ENCODE results near the gene BMP8B. TPM values are rescaled to one million over a fixed set of nuclear protein-coding genes. Genes with fewer than 3 reads are reported as not detected.
"Not testable (repeated sequence)": the region's sequence is repeated elsewhere in the genome, so short reads cannot be mapped to it uniquely, and the experiment has no call there.

The BMP8B gene
- polyA plus RNA-seq, 1 of the 3 experiments (the other 2 are of a cell fraction): 0.07 TPM

DNA sequence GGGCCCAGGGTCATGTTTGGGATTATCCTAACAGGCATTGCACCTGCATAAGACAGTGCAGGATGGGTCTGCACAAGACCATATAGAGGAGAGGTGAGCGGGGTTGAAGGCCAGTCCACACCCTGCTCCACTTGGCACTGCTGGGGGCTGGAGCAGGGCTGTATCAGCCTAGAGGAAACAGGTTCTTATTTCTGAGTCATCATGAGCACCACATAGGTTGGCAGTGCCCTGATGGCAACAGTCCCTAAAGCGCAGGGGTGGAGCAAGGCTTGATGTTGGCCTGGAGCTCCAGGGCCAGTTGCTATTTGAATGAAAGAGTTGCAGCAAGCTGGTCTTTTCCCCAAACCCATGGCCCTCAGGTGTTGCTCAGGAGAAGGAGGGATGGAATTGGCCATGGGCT is 29.8 kb upstream of the BMP8B start:
- TF ChIP-seq SMC3 (IDR thresholded peaks at IDR 0.05; ENCODE audit: low read depth, low read length): no peak
- TF ChIP-seq NRF1 (IDR thresholded peaks at IDR 0.05; ENCODE audit: low read depth, low read length): no peak
- no peak for TF ChIP-seq USF1 (IDR thresholded peaks at IDR 0.05; ENCODE audit: borderline replicate concordance, low read depth)
- no peak for TF ChIP-seq RAD21 (IDR thresholded peaks at IDR 0.05; ENCODE audit: low read length)
- TF ChIP-seq POLR2AphosphoS5 (IDR thresholded peaks at IDR 0.05; ENCODE audit: low read depth, low read length): no peak
- TF ChIP-seq MXI1 (IDR thresholded peaks at IDR 0.05; ENCODE audit: low read depth, low read length): no peak
- no peak for TF ChIP-seq NFIC (IDR thresholded peaks at IDR 0.05; ENCODE audit: borderline replicate concordance)
- TF ChIP-seq FOXM1 (IDR thresholded peaks at IDR 0.05; ENCODE audit: low read depth): no peak
- TF ChIP-seq FOXJ3 (CRISPR knock-in tag; IDR thresholded peaks at IDR 0.05): no peak
- TF ChIP-seq IRF3 (IDR thresholded peaks at IDR 0.05; ENCODE audit: low read depth, low read length): no peak
- no peak for TF ChIP-seq RFX5 (IDR thresholded peaks at IDR 0.05; ENCODE audit: low read length)
- no peak for TF ChIP-seq SIN3A (IDR thresholded peaks at IDR 0.05; ENCODE audit: borderline replicate concordance, low read depth, low read length)
- TF ChIP-seq USF2 (IDR thresholded peaks at IDR 0.05; ENCODE audit: borderline replicate concordance, low read depth, low read length): no peak
- TF ChIP-seq, protein P1, sequence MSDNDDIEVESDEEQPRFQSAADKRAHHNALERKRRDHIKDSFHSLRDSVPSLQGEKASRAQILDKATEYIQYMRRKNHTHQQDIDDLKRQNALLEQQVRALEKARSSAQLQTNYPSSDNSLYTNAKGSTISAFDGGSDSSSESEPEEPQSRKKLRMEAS (IDR thresholded peaks at IDR 0.05; ENCODE audit: low read depth): no peak
- TF ChIP-seq TCF12 (IDR thresholded peaks at IDR 0.05): no peak
- TF ChIP-seq CHD2 (IDR thresholded peaks at IDR 0.05; ENCODE audit: low read length, partially characterized antibody): no peak
- TF ChIP-seq RXRA (IDR thresholded peaks at IDR 0.05; ENCODE audit: borderline replicate concordance, low read depth): no peak
- Histone ChIP-seq H3K9me3 (no peaks in the 10 kb centered on the region), H3K9ac (no peak overlapping the region), H2AFZ (ENCODE audit: low read depth) (no peak overlapping the region), H3K9me2 (no peaks in the 10 kb centered on the region), H3K36me3 (replicated peaks in 1 of 2; ENCODE audit: control insufficient read depth in 1 of 2, insufficient read depth in 2 of 2, low read length in 1 of 2) (no peaks in the 10 kb centered on the region), H4K20me1 (ENCODE audit: insufficient read depth) (no peaks in the 10 kb centered on the region), H3F3A (replicated peaks; ENCODE audit: insufficient read depth) (no peaks in the 10 kb centered on the region), H3K79me2 (ENCODE audit: insufficient read depth) (no peaks in the 10 kb centered on the region), H3K27me3 (ENCODE audit: insufficient read depth) (no peaks in the 10 kb centered on the region), H3K27ac (ENCODE audit: low read depth in 2 of 2, low read length in 1 of 2) (no peak overlapping the region), H3K4me2 (no peak overlapping the region), H3K4me1 (ENCODE audit: control insufficient read depth in 1 of 2, insufficient read depth in 2 of 2, low read depth in 1 of 2, low read length in 1 of 2) (no peaks in the 10 kb centered on the region), H3K4me3 (ENCODE audit: low read depth in 2 of 2, low read length in 1 of 2) (no peak overlapping the region)
- no peak for DNase-seq
- POLR2A ChIA-PET: no interaction called here
- CTCF ChIA-PET: interaction anchor here (0.8 to 9.1 kb wide), 8 partner anchors 9 to 214 kb away, joined by 3 to 126 read pairs (median 22); partner anchors contain the start of gene MYCL
- WGBS (ENCODE audit: low lambda C conversion rate): 60% methylated on average over 1 of the region's 2 CpGs

DNA sequence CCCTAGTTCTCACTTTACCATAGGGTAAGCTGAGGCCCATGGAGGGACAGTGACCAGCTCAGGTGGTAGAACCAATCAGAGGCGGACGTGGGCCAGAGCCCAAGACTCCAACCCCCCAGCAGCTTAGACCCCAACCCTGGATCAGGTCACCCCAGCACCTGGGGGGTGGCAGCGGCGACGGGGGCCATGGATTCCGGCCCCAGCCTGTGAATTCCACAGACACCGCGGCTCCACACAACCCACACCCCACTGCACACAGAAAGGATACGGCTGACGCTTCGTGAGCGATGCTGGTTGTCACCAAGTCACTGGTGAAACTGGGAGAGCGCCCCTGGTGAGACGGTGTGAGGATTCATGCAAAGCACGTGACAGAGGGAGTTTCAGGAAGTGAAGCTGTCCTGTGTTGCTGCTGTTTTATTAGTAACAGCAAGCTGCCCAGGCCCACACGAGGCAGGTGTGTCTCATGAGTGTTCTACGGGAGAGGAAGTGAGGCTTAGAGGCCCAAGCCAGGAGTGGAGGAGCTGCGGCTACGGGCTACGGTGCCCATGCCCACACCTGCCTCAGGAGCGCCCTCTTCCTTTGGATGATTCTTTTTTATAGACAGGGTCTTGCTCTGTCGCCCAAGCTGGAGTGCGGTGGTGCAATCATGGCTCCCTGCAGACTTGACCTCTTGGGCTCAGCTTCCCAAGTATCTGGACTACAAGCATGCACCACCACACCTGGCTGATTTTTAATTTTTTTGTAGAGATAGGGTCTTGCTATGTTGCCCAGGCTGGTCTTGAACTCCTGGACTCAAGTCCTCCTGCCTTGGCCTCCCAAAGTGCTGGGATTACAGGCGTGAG is 28.6 kb upstream of the BMP8B start:
- CTCF ChIA-PET: interaction anchor here (1.0 to 9.1 kb wide), 10 partner anchors 10 to 215 kb away, joined by 3 to 126 read pairs (median 10); partner anchors contain the start of gene MYCL
- H3K4me3 ChIP-seq (ENCODE audit: low read depth in 2 of 2, low read length in 1 of 2); POLR2A ChIA-PET; H3K4me1 ChIP-seq (ENCODE audit: control insufficient read depth in 1 of 2, insufficient read depth in 2 of 2, low read depth in 1 of 2, low read length in 1 of 2); H3K27ac ChIP-seq (ENCODE audit: low read depth in 2 of 2, low read length in 1 of 2); H3F3A ChIP-seq (replicated peaks; ENCODE audit: insufficient read depth); H4K20me1 ChIP-seq (ENCODE audit: insufficient read depth); H3K36me3 ChIP-seq (replicated peaks in 1 of 2; ENCODE audit: control insufficient read depth in 1 of 2, insufficient read depth in 2 of 2, low read length in 1 of 2); H3K27me3 ChIP-seq (ENCODE audit: insufficient read depth); H3K4me2 ChIP-seq; H3K9ac ChIP-seq; H3K9me2 ChIP-seq; H3K79me2 ChIP-seq (ENCODE audit: insufficient read depth); H3K9me3 ChIP-seq; H2AFZ ChIP-seq (ENCODE audit: low read depth); DNase-seq: not testable (repeated sequence)
- WGBS (ENCODE audit: low lambda C conversion rate): 79% methylated on average over 13 of the region's 24 CpGs
